ENCODE measurements around the gene MXRA8. TPM values are rescaled to one million over a fixed set of nuclear protein-coding genes. Genes with fewer than 3 reads are reported as not detected.

The MXRA8 gene
- total RNA-seq, 1 donor from 2014 or later = 345 TPM

DNA sequence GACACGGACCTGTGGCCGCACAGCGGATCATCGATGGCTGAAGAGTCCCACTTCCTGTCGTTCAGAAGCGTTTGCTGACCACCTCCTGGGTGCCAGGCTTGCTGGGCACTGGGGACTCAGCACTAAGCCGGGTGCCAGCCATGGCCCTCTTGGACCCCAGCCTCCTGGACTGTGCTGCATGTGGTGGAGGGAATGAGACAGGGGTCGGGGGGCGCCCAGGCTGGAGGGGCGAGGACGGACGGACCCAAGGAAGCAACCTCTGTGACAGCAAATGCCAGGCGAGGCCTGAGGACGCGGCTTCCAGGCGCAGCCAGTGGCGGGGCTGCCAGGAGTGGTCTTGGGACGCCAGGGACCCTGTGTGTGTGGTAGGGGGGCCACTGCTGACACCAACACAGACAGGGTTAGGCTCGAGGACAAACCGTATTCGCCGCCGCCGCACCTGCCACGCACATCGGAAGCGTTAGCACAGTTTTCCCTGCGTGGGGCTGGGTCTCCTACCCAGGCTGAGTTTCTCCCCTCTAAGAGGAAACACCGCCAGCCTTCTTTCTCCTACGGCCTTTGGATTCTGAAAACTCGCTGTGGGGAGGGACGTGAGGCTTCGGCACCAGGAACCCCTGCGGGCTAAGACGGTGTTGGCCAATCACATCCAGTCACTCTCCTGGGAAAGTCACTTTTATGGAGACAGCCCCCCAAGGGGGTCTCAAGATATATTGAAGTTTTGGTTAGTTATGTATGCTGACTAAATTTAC, 3.1 kb upstream of the MXRA8 start:
- TF ChIP-seq, protein P1, sequence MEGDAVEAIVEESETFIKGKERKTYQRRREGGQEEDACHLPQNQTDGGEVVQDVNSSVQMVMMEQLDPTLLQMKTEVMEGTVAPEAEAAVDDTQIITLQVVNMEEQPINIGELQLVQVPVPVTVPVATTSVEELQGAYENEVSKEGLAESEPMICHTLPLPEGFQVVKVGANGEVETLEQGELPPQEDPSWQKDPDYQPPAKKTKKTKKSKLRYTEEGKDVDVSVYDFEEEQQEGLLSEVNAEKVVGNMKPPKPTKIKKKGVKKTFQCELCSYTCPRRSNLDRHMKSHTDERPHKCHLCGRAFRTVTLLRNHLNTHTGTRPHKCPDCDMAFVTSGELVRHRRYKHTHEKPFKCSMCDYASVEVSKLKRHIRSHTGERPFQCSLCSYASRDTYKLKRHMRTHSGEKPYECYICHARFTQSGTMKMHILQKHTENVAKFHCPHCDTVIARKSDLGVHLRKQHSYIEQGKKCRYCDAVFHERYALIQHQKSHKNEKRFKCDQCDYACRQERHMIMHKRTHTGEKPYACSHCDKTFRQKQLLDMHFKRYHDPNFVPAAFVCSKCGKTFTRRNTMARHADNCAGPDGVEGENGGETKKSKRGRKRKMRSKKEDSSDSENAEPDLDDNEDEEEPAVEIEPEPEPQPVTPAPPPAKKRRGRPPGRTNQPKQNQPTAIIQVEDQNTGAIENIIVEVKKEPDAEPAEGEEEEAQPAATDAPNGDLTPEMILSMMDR (IDR thresholded peaks at IDR 0.05) = no peak
- DNase-seq (ENCODE audit: low spot score in 2 of 2) = no peak
- intact Hi-C loops (cut with DNase I) = no loop called here
- Histone ChIP-seq H3K9me3 (no peaks in the 10 kb centered on the region), H3K27ac (peak overlapping the region; percentile 75 to 90), H3K36me3 (no peaks in the 10 kb centered on the region), H3K27me3 (no peaks in the 10 kb centered on the region), H3K4me1 (peaks cover 19 to 40% of the 10 kb centered on the region in 2 donors), H3K4me3 (no peak overlapping the region)

DNA sequence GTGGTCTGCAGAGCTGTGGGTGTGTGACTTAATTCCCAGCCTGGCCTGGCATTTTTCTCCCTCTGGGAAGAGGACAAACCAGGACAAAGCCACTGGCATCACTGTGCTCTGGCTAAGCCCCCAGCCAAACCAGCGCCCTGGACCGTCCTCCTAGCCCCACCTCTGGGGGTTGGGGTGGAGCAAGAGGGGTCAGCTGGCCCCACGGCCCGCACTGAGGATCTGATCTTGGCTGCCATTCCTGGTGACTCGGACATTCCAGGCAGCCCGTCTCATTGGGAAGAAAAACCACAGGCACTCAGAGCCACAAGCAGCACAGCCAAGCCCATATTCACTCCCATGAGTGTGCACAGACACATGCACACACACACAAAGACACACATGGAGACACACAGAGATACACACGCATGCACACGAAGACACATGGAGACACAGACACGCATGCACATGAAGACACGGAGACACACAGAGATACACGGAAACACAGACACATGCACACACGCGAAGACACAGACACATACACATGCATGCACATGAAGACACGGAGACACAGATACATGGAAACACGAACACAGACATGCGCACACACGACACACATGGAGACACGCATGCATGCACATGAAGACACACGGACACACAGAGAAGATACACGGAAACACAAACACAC, 2.3 kb upstream of the MXRA8 start:
- no peak overlapping the region for H3K4me3 ChIP-seq
- intact Hi-C loops (cut with DNase I) = no loop called here
- no peaks in the 10 kb centered on the region for H3K9me3 ChIP-seq
- no peaks in the 10 kb centered on the region for H3K27me3 ChIP-seq
- peak; percentile 50 to 92 for DNase-seq (ENCODE audit: low spot score in 2 of 2)
- H3K36me3 ChIP-seq = no peaks in the 10 kb centered on the region
- H3K27ac ChIP-seq = peak overlapping the region; percentile 90 to 92
- TF ChIP-seq, protein P1 (IDR thresholded peaks at IDR 0.05) = no peak
- peaks cover 19 to 48% of the 10 kb centered on the region in 2 donors for H3K4me1 ChIP-seq

DNA sequence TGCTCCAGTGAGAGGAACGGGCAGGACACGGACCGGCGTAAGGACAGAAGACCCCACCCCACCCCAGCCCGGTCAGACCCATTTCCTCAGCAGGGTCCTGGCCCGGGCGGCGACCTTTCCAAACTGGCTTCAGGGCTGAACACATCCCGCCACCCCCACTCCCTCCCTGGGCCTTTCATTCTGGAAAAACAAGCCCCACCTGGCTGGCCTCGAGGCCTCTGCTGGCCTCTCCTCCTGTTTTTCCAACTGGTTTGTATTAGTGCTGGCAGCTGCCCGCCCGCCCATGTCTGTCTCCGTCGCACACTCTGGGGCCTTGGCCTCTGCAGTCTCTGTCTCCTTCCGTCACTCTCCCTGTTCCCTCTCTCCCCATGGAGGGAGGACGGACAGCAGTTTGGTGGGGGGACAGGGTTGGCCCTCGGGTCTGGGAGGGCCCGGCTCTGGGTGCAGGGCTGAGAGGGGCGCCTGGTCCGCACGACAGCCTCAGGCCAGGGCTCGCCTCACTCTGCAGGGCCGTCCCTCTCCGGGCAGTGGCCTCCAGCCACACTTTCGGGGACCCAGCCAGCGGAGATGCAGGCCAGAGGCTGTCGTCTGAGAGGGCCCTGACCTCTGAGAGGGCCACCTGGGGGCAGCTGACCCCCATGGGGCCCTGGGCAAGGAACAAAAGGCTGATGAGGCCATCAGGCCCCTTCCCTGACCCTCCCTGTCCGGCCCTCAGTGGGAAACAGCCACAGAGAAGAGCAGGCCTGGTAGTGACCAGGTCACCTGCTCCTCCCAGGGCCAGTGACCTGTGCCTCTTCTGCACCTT, 1.5 kb upstream of the MXRA8 start:
- Histone ChIP-seq H3K27me3 (no peaks in the 10 kb centered on the region), H3K4me3 (peak overlapping the region in 1 of 2 donors; percentile 12), H3K36me3 (peaks cover 0 to under 1% of the 10 kb centered on the region in 2 donors), H3K27ac (peak overlapping the region; percentile 90 to 92), H3K4me1 (peaks cover 27 to 55% of the 10 kb centered on the region in 2 donors), H3K9me3 (no peaks in the 10 kb centered on the region)
- TF ChIP-seq, protein P1 (IDR thresholded peaks at IDR 0.05) = no peak
- no peak for DNase-seq (ENCODE audit: low spot score in 2 of 2)
- intact Hi-C loops (cut with DNase I) = loop anchor here (2.0 kb wide), 1 partner anchor 15 kb away; the partner anchor contains the start of gene AURKAIP1

DNA sequence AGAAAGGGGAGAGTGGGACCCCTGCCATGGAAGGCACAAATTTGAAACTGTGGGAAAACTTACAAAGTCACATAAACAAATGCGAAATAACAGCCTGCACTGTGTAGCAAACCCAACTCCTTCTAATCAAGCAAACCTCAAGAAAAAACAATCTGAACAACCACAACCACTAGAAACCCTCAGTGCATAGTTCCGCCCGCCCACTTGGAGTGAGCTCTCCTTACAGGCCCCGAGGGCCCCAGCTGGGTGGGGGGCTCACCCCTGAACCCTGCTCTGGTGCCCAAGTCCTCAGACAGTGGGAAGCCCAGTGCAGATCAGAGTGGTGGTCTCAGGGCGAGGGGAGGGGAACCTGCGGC, 931 bp upstream of the MXRA8 start:
- Histone ChIP-seq H3K9me3 (no peaks in the 10 kb centered on the region), H3K4me3 (peak overlapping the region in 1 of 2 donors; percentile 65), H3K36me3 (peaks cover 6% of the 10 kb centered on the region in 2 donors), H3K27me3 (no peaks in the 10 kb centered on the region), H3K4me1 (peaks cover 30 to 59% of the 10 kb centered on the region in 2 donors), H3K27ac (peak overlapping the region; percentile 90 to 92)
- intact Hi-C loops (cut with DNase I) = loop anchor here (2.0 kb wide), 1 partner anchor 16 kb away; the partner anchor contains the start of gene AURKAIP1
- no peak for DNase-seq (ENCODE audit: low spot score in 2 of 2)
- TF ChIP-seq, protein P1 (IDR thresholded peaks at IDR 0.05) = no peak

DNA sequence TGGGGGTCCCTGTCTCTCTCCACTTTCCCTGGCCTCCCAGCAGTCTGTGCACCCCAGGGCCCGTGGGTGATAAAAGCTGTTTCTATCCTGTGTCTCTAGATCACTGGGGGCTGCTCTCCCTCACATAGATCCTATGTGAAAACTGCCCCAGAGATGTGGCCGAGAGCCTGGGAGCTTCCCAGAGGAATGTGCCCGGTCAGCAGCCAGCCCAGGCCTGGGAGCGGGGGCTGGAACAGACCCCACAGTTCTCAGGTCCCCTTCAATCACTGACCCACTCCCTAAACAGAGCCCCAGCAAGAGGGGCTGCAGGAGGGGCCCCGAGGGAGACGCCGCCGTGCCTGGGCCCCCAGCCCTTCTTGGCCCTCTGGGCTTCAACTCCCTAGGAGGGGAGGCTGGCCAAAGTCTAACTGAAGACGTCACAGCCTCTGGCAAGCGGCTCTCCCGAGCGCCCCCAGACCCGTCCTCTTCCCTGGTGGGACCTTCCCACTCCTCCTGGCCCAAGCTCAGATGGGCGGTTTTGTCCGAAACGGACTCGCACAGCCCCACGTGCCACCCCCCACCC, 403 bp downstream of the MXRA8 start:
- Histone ChIP-seq H3K27me3 (no peaks in the 10 kb centered on the region), H3K36me3 (peaks cover 14 to 19% of the 10 kb centered on the region in 2 donors), H3K4me1 (peaks cover 30 to 69% of the 10 kb centered on the region in 2 donors), H3K27ac (peak overlapping the region; percentile 90 to 92), H3K4me3 (peak overlapping the region; percentile 54 to 65), H3K9me3 (no peaks in the 10 kb centered on the region)
- intact Hi-C loops (cut with DNase I) = loop anchor here (2.0 kb wide), 1 partner anchor 17 kb away; the partner anchor contains the start of gene AURKAIP1
- no peak for DNase-seq (ENCODE audit: low spot score in 2 of 2)
- TF ChIP-seq, protein P1 (IDR thresholded peaks at IDR 0.05) = no peak
